ENCODE results near the gene GAN. TPM values are rescaled to one million over a fixed set of nuclear protein-coding genes. Genes with fewer than 3 reads are reported as not detected.

GAN gene, protein sequence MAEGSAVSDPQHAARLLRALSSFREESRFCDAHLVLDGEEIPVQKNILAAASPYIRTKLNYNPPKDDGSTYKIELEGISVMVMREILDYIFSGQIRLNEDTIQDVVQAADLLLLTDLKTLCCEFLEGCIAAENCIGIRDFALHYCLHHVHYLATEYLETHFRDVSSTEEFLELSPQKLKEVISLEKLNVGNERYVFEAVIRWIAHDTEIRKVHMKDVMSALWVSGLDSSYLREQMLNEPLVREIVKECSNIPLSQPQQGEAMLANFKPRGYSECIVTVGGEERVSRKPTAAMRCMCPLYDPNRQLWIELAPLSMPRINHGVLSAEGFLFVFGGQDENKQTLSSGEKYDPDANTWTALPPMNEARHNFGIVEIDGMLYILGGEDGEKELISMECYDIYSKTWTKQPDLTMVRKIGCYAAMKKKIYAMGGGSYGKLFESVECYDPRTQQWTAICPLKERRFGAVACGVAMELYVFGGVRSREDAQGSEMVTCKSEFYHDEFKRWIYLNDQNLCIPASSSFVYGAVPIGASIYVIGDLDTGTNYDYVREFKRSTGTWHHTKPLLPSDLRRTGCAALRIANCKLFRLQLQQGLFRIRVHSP
- total RNA-seq (2014; rRNA removed; shearing (Covaris generic)): 8.8 and 12.4 TPM in 2 replicates

DNA sequence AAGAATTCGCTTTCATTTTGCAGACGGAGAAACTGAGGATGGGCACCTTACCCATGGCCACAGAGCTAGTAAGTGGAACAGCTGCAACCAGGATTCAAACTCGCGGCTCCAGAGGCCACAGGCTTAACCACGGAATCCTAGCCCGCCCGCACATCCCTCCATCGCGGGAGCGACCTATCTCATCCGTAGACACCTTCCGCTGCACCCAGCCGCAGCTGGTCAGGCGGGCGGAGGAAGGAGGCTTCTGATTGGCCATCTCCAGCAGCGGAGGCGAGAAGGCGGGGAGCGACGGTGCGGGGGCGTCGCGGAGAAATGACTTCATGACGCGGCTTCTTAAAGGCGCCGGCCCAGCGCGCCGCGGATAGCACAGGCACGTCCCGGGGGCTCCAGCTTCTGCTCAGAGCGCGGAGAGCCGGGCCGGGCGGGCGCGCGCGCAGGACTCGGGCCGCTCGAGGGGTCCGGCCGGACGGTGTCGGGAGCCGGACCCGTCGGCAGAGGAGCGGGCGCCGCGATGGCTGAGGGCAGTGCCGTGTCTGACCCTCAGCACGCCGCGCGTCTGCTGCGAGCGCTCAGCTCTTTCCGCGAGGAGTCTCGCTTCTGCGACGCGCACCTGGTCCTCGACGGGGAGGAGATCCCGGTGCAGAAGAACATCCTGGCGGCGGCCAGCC lies at the start of gene GAN:
Gene GAN (plus strand): TSS at position 360 of the 668 bp plus-strand sequence. CDS start 152 bp downstream, at position 512.
- DNase-seq (ENCODE audit: low read depth): peak; percentile 96

DNA sequence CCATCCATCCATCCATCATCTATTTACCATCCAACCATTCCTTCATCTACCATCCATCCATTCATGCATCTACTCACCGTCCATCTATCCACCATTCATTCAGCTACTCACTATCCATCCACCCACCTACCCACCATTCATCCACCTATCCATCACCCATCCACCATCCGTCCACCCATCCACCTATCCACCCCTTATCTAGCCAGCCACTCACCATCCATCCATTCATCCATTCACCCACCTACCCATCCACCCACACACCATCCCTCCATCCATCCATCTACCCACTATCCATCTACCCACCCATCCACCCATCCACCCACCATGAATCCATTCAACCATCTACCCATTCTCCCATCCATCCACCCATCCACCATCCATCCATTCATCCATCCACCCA lies 49.7 kb upstream of the GAN start:
- DNase-seq (ENCODE audit: low read depth): no peak

DNA sequence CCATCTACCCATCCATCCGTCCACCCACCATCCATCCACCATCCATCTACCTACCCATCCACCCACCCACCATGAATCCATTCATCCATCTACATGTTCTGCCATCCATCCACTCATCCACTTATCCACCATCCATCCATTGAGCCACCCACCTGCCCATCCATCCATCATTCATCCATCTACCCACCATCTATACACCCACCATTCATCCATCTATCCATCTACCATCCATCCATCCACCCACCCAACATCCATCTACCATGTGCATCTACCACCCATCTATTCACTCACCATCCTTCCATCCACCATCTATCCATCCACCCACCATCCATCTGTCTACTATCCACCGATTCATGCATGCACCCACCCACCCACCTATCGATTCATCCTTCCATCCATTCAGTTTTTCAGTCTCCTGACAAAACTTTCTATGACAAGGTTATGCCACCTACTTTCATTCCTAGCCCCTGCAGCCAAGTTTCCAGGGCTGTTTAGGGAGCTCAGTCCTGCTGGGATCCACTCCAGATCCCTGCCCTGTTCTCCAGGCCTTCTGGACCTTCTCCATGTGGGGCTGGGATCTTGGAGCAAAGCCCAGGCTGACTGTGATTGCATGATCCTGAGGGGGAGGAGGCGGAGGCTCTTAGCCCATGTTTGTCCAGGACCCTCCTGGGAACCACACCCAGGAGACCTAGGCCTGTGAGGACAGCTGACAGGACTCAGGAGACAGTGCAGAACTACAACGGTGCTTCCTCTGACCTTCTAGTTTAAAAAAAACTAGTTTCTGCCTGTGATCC lies 48.9 kb upstream of the GAN start:
- DNase-seq (ENCODE audit: low read depth): no peak

DNA sequence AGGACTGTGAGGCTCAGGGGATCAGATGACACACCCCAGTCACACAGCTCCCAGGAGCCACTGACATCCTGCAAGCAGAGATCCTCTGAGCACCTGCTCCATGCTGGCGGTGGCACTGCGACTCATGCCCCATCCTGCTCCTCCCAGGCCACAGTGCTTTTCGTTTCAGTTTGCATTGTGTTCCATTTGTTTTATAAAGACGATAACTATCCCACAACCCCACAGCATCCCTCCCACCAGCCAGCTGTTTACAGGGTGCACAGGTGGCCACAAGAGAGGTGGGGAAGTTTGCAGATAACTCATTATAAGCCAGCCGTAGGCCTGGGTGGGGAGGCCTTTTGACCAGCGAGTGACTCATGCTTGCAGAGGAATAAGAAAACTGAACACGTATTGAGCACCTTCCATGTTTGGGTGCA lies 48.1 kb upstream of the GAN start:
- peak; percentile 26 for DNase-seq (ENCODE audit: low read depth)

DNA sequence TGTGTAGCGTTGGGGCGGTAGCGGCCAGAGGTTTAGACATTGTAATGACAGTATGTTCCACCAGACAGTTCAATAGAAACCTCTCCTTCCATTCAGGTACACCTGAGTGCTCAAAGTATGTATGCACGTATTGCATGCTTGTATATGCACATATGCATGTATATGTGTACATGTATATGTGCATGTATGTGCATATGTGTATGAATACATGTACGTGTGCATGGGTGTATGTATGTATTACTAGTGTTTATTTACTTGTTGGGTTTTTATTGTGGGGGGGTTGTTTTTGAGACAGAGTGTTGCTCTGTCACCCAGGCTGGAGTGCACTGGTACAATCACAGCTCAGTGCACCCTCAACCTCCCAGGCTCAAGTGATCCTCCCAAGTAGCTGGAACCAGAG lies 46.3 kb upstream of the GAN start:
- DNase-seq (ENCODE audit: low read depth): no peak

DNA sequence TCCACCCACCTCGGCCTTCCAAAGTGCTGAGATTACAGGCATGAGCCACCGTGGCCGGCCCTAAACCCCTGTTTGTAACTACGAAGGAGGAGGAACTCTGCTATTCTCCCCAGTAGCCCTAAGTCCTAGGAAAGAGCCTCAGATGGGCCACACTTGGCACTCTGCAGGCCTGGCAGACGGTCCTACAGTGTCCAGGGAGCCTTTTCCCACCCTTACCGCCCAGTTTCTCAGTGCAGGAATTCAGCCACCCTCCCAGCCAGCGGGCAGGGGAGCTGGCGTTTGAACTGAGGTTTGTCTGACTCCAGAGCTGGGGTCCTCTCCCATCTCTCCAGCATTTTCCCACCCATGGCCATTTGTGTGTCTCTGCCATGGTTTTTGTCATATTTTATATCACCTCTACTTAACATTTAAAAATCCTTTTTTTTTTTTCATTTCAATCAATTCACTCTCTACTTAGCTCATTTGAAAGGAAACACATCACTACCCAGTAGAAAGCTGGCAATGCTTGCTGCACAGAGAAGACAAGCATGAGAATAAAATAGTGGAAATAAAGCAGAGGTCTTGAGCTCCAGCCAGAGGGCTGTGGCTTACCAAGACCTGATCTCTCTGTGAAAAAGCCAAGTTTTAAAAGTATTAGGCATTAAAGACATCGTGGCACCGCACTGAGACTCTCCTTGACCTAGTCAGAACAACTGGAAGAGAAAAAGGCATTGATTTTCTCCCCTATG lies 41.4 kb upstream of the GAN start:
- no peak for DNase-seq (ENCODE audit: low read depth)

DNA sequence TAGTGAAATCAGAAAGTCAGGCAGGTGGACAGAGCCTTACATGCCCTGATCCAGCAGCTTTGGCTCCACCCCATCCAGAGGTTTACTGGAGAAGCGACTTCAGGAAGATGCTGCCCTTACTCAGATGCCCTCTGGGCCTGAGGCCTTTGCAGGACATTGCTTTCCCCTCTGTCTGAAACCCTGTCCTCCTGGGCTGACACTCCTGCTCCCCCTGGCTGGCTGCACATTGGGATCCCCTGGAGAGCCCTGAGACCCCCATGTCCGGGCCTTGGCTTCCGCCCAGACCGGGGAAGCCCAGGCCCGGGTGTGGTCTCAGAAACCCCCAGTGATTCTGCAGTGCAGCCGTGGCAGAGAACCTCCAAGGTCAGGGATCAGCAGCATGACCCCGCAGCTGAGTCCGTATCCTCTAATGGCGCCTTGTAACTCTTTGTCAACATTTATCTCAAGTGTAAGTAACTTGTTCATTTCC lies 39.7 kb upstream of the GAN start:
- no peak for DNase-seq (ENCODE audit: low read depth)

DNA sequence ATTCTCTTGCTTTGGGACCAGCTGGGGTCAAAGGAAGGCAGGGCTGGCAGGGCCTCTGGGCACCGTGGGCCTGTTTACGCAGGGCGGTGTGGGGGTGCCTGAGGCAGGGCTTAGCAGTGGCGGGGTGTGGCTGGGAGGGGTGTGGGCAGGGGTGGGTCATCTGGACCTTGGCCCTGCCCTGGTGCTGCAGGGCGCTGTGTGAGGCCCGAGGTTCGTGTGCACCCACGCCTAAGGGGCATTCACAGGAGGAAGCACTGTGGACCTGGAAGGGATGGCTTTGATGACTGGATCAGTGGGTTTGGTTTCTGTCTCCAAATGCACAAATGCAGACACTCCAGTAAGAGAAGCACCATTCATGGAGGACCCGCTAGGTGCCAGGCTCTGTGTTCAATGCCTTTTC lies 39.0 kb upstream of the GAN start:
- no peak for DNase-seq (ENCODE audit: low read depth)

DNA sequence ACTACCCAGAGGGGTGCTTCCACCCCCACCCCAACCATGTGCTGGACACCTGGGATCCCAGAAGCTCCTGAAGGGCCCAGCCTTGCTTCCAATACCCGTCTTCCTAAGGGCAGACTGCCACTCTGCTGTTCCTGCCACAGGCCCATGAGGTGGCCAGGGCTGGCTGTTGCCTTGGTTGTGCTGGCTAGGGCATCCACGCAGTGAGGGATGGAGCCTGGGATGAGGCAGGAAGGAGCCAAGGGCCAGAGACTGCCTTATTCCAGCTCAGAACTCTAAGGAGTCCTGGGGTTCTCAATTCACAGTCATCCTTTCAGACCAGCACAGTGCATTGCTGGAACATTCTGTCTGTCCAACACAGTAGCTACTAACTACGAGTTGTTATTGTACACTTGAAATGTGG lies 38.4 kb upstream of the GAN start:
- DNase-seq (ENCODE audit: low read depth): no peak

DNA sequence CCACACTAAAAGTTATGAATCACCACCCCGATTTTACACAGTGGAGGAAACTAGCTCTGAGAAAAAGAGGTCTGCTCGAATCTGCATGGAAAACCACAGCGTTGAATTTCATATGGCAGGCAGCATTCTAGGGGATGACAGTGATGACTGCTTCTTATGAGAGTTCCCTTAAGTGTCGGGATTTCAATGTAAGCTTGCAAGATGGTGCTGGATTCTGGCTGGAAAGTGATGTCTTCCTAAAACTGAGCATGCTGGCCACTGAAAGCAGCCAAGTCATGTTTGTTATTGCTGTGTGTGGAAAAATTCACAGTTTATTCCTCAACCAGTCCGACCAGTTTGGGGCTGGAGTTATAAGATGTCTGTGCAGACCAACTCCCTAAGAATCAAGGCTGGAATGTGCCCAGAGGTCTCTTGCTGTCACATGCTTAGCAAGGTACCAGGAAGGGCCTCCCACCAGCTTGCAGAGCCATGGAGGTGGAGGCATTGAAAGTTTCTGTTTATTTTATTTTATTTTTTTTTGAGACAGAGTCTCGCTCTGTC lies 37.2 kb upstream of the GAN start:
- DNase-seq (ENCODE audit: low read depth): no peak

DNA sequence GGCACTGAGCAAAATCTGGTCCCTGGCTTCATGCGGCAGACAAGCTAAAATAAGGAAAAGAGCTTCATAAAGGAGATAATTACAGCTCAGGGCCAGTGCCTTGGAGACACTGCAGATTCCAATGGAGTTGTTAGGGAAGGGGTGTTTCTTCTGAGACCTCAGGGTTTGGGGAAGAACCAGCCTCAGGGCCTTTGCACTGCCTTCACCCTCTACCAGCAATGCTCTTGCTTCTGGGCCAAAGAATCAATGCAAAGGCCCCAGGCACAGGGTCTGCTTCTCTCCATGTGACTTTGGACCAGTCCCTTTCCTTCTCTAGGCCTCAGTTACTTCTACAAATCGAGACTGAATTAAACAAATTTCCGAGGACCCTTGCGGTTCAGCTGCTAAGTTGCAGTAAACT lies 36.2 kb upstream of the GAN start:
- no peak for DNase-seq (ENCODE audit: low read depth)

DNA sequence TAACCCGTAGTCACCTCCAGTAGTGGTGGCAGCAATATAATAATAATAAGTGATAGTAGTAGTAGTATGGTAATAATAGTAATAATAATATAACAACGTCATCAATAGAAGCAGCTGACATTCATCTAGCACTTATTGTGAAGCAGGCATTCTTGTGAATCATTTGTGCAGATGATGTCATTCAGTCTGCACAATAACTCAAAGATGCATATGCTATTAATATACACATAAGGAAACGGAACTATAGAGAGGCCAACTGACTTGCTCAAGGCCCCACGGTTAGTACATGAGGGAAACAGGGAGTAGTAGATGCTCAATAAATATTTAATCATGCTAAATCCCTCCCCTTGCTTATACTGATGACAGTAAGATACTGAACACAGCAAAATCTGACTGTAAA lies 35.4 kb upstream of the GAN start:
- no peak for DNase-seq (ENCODE audit: low read depth)

DNA sequence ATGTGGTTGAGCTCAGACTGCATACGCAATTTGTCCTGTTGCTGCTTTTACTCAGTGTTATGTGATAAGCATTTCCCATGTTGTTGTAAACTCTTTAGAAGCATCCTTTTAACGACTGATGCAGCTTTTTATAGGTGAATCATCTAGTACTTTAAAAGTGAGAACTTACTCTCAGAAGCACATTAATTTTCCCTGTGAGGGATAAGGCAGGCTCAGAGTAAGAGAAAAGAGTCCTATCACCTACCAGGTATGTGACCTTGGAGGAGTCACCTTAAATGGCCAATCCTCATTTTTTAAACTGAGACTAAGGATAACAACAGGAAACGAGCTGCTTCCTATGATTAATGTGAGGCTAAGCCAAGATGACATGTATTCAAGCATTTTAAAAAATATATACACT lies 34.4 kb upstream of the GAN start:
- DNase-seq (ENCODE audit: low read depth): no peak

DNA sequence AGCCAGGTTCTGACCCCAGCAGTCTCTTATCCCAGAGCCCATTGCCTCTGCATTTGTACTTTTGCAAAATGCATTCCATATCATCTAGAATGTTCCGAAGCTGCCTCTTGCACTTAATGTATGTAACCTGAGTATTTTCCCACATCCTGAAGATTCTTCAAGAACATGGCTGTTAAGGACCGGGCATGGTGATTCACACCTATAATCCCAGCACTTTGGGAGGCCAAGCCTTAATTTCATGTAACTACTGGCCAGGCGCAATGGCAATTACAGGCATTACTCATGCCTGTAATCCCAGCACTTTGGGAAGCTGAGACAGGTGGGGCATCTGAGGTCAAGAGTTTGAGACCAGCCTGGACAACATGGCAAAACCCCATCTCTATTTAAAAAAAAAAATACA lies 31.7 kb upstream of the GAN start:
- no peak for DNase-seq (ENCODE audit: low read depth)

DNA sequence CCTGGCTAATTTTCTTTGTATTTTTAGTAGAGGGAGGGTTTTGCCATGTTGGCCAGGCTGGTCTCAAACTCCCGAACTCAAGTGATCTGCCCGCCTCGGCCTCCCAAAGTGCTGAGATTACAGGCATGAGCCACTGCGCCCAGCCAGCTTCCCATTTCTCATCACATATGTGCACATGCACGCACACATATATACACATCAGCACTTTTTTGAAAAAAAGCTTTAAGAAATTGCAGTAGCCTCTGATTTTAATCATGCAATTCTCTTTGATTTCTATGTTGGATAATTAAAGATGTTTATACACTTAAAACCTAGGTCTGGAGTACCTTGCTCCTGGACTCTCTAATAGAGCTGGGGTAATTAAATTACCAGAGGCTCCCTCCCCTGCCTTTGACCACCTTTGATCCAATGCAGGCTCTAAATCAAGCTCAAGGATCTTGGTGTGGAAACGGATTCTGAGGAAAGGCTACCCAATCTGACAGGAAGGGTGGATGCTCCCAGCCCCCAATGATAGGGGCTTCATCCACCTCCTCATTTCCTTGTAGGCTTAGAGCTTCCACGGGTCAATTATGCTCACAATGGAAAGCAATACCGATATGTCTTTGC lies 29.7 kb upstream of the GAN start:
- DNase-seq (ENCODE audit: low read depth): no peak

DNA sequence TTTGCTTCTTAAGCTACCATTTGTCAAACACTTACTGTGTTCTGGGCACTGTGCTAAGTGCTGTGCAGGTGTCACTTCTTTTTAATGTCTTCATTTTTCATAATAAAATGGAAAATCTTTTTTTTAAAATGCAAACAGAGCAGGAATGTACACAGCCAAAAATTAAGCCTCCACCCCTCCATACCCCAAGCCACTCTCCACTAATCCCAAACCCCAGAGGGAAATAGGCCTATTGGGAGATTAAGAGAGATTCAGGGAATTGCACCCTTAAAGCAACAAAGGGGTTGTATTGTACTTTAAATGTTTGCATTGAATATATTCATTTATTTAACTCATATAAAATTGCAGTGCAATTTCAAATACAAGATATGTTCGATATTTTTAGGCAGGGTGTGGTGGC lies 28.6 kb upstream of the GAN start:
- DNase-seq (ENCODE audit: low read depth): no peak

DNA sequence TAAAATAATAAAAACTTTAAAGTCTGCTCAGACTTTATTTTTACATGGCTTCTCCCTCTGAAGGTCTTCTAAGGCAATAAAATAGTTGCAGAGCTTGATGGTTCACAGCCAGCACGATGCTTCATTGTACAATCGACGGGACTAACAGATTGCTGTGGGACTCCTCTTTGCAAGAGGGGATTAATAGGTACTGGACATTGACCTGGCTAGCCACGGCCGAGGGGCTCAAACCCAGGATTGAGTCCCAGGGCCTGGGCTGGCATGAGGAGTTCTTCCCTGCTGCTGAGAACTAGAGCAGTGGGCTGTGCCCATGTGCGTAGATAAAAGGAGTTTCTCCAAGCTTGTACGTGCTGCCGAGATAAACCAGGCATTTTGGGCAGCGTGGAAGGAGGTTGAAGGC lies 23.6 kb upstream of the GAN start:
- no peak for DNase-seq (ENCODE audit: low read depth)

DNA sequence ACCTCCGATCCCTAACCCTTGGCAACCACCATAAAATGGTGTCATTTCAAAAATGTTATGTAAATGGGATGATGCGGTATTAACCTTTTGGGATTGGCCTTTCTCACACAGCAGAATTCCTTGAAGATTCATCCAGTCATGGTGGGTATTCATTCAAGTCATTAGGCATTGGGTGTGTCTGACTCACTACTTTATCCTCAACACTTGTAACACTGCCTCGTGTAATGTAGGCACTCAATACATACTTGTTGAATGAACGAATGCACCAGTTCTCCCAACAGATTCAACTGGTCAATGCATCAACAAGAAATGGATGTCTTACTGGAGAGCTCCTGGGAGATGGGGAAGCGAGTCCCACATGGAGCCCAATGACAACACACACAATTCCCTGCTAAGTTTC lies 21.8 kb upstream of the GAN start:
- no peak for DNase-seq (ENCODE audit: low read depth)

DNA sequence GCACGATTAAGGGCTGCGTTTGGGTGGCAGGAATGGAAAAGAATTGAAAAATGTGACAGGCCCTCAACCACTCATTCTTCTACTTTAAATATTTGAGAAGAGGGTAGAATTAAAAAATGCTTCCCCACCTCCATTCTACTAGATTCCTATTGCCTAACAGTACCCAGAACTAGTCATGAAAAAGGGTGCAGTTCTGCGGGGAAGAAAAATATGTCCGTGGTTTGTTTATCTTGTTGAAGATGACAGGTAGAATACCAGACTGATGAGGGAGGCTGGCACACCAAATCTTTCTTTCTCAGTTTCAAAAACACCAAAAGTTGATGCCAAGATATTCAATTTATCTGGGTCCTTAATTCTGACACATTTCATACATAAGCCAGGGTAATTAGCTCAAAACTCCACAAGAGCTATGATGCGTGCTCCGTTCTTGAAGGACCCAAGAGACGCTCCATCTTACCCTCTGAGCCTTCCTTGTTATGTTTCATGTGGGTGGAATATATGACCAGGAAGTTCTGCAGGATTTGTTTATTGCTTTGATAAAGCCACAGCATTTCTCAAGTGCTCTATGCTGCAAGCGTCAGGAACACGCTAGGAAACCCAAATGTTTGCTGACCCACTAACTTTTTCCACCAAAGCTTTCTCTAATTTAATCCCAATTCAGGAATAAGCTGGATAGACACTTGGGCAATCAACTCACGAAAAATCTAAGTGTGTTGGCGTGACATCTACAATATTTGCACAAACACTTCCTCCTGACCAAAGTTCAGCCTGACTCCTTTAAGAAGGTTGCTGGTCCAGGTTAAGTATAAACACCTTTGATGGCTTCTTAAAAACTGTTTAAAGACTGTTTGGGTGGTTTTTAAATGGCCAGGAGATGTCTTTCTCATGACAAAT lies 20.6 kb upstream of the GAN start:
- DNase-seq (ENCODE audit: low read depth): no peak

DNA sequence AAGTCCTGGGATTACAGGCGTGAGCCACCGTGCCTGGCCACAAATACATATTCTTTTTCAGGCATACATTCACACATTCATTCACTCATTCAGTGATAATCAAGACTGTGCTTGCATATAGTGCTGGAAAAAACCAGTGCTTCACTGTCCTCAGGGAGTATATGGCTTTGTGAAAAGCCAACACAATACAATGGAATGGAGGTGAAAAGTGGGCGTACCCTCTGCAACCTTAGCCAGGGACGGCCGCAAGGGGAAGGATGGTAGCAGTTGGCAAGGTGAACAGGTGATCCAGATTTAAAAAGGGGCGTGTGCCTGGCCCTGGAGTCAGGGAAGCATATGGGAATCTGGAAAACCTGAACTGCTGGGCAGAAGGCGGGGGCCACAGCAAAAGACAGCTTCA lies 18.1 kb upstream of the GAN start:
- DNase-seq (ENCODE audit: low read depth): no peak

Measured in Daoy (cell line).